Activated naive CD8-positive, alpha-beta T cell treated with anti-CD3 and anti-CD28 coated beads, Interleukin-2, amount 50 U/mL, for 16 hours (primary cell): ENCODE measurements around the gene TMEM271.
"Not testable (repeated sequence)": the region's sequence is repeated elsewhere in the genome, so short reads cannot be mapped to it uniquely, and the experiment has no call there.

Source experiments
- DNase-seq: peaks from one replicate; pipeline ENCODE4 v3.0.0-alpha.2; 2020; ENCODE audit warnings: low read depth, low spot score

The TMEM271 gene

DNA sequence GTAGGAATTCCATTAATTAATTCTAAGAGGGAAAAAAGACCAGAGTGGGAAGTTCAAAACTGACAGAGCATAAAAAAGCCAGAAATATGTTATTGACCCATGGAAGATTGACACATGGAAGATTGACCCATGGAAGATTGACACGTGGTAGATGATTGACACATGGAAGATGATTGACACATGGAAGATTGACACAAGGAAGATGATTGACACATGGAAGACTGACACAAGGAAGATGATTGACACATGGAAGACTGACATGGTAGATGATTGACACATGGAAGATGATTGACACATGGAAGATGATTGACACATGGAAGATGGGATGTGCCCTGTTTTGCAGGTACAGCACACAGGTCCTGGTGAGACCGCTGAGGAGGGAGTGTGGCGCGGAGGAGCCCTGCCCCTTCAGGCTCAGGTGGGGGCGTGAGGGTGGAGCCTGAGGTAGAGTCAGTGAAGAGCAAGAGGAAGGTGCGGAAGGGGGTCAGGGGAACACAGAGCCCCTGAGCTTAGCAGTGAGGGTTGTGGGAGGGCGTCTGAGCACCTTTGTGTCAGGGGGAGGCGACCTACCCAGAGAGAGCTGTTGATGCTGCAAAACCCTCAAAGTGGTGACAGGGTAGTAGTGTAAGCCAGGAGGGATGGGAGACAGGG, 33.4 kb upstream of the TMEM271 start:
- DNase-seq = no peak

- no peak for DNase-seq
Measured at GRCh38 chr4:608236-608635, 32.1 kb upstream of the TMEM271 start.

GRCh38 chr4:605702-606425, 29.8 kb upstream of the TMEM271 start:
- no peak for DNase-seq

DNA sequence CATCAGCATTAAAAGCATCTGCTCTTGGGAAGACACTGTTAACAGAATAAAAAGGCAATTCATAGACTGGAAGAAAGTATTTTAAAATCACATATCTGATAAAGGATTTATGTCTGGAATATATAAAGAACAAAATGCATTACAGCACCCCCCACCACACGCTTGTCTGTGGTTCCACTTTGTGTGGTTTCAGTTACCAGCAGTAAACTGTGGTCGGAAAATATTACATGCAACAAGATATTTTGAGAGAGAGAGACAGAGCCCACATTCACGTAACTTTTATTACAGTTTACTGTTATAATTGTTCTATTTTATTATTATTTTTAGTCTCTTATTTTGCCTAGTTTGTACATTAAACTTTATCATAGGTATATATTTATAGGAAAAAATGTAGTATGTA, 28.0 kb upstream of the TMEM271 start:
- no peak for DNase-seq

- DNase-seq = peak; percentile 43
Measured at GRCh38 chr4:602559-602942, 26.5 kb upstream of the TMEM271 start.

DNA sequence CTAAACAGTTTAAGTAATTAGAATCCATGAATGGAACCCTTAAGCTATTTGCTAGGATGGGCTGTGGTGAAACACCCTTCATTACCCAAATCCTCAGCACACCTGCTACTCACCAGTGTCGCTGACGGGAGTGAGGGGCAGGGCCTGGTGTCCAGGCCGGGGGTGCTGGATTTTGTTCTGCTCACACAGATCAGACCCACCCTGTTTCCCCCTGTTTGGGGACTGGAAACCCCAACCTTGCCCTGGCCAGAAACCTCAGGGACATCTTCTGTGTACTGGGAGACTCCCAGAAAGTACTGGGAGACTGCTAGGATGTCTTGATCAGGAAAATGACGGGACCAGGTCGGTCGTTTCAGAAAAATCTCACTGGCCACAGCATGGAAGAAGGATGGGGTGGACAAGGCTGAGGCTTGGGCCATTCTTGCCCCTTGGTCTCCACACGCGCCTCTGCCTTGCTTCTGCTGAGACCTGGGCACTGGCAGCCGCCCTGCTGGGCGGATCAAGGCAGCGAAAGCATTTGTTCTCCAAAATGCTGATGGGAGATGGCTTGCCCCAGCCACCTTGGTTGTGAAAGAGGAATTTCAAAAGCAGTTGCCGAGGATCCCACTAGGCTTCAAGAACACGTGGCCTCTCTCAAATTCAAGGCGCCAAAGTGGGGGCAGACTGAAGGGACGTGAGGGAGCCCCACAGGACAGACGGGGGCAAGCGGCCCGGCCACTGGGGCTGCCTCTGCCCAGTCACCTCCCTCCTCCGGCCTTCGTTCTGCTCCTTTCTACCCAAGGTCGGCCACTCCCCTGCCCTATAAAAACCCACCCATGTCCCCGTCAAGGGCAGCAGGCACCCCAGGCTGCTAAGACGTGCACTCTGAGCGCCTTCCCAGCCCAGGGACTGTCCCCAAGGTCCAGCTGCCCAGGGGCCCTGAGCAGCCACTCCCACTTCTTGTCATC, 25.8 kb upstream of the TMEM271 start:
- DNase-seq = no peak

DNA sequence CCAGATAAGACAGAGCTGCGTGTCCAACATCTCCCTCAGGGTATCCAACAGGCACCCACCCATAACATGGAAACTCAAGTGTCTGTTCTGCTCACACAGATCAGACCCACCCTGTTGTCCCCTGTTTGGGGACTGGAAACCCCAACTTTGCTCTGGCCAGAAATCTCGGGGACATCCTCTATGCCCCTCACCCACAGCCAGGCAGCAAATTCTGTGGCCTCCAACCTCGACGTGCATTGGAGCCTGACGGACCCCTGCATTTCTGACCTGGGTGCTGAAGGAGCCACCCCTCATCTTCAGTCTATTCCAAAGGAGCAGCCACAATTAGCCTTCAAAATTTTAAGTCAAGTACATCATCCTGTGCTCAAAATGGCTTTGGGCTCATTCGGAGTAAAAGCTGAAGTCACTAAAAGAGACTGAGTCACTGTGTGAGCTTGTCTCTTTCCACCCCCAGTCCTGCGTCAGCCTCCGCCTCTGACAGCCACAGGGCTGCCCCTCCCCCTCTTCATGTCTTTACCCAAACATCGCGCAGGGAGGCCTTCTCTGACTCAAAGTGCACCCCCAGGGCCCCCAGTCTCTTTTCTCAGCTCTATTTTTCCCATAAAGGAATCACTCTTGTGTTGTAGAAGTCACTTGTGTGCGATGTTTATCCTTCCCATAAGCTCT, 24.9 kb upstream of the TMEM271 start:
- no peak for DNase-seq

- DNase-seq = no peak
Measured at GRCh38 chr4:600166-600565, 24.1 kb upstream of the TMEM271 start.

DNA sequence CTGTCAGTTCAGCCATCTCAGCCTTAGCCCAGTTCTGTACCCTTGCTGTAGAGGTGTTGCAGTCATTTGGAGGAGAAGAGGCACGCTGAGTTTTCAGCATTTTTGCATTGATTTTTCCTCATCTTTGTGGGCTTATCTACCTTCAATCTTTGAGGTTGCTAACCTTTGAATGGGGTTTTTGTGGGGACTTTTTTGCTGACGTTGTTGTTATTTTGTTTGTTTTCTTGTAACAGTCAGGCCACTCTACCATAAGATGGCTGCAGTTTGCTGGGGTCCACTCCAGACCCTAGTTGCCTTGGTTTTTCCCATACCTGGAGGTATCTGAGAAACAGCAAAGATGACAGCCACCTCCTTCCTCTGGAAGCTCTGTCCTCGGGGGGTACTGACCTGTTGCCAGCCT, 22.8 kb upstream of the TMEM271 start:
- no peak for DNase-seq

- no peak for DNase-seq
Measured at GRCh38 chr4:592825-593520, 16.9 kb upstream of the TMEM271 start.

- not testable (repeated sequence) for DNase-seq
Measured at GRCh38 chr4:592178-592577, 16.1 kb upstream of the TMEM271 start.

- no peak for DNase-seq
Measured at GRCh38 chr4:590313-590841, 14.3 kb upstream of the TMEM271 start.

GRCh38 chr4:589219-589963, 13.3 kb upstream of the TMEM271 start:
- no peak for DNase-seq

DNA sequence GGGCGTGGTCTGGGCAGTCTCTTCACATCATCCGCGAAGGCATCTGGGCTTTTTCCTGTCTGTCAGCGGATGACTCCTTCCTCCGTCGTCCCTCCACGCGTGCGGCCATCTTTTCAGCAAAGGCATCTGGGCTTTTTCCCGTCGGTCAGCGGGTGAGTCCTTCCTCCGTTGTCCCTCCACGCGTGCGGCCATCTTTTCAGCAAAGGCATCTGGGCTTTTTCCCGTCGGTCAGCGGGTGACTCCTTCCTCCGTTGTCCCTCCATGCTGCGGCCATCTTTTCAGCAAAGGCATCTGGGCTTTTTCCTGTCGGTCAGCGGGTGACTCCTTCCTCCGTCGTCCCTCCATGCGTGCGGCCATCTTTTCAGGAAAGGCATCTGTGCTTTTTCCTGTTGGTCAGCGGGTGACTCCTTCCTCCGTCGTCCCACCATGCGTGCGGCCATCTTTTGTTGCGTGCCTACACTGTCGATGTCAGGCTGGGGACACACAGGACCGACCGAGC, 12.3 kb upstream of the TMEM271 start:
- no peak for DNase-seq

- no peak for DNase-seq
Measured at GRCh38 chr4:587671-588350, 11.7 kb upstream of the TMEM271 start.

DNA sequence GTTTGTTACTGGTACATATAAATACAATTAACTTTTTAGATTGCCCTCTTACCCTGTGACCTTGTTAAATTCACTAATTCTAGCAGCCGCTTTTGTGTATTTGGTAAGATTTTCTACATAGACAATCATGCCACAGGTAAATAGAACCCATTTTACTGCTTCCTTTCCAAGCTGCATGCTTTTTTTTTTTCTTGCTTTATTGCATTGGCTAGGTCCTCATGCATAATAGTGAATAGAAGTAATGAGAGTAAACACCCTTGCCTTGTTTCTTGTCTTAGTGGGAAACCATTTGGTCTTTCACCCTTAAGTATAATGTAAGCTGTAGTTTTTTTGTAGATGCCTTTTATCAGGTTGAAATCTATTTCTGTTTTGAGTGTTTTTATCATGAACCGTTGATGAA, 7.7 kb upstream of the TMEM271 start:
- no peak for DNase-seq

- no peak for DNase-seq
Measured at GRCh38 chr4:581753-582361, 5.8 kb upstream of the TMEM271 start.

DNA sequence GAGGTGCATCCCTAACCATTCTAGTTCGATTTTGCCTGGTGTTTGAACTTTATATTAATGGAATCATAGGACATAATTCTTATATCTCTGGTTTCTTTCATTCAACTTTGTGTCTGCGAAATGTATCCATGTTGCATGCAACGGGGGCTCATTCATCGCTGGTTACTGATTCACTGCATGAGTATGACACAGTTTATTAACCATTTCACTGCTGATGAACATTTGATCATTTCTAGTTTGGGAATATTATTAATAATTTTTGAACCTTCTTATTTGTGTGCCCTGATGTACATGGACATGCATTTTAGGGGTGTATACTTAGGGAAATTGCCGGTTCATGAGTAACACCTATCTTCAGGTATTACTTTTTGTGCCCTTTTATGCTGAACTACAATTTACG, 5.1 kb upstream of the TMEM271 start:
- no peak for DNase-seq

GRCh38 chr4:579543-580175, 3.6 kb upstream of the TMEM271 start:
- no peak for DNase-seq
